Muscle layer of colon (tissue), 2 donors: ENCODE results near the gene MPLKIP.
"Not testable (repeated sequence)": the region's sequence is repeated elsewhere in the genome, so short reads cannot be mapped to it uniquely, and the experiment has no call there.

Experiments used
- H3K27ac ChIP-seq: one replicate; pipeline ENCODE4 v1.7.0; 2013; ENCODE audit warnings: low read depth, mild to moderate bottlenecking, low read length, moderate library complexity
- H3K27me3 ChIP-seq, 2 donors: one replicate each; pipeline ENCODE4 v1.7.0; 2013; ENCODE audit warnings: low read length in 2 of 2, mild to moderate bottlenecking in 2 of 2; ENCODE audit not compliant: insufficient read depth in 2 of 2, control insufficient read depth in 1 of 2
- H3K36me3 ChIP-seq: one replicate; pipeline ENCODE4 v1.7.0; 2013; ENCODE audit warnings: mild to moderate bottlenecking, low read length; ENCODE audit not compliant: insufficient read depth
- H3K4me1 ChIP-seq: one replicate; pipeline ENCODE4 v1.7.0; 2013; ENCODE audit warnings: mild to moderate bottlenecking, low read length; ENCODE audit not compliant: insufficient read depth
- H3K4me3 ChIP-seq, 2 donors: one replicate each; pipeline ENCODE4 v1.7.0; 2013; ENCODE audit warnings: low read length in 2 of 2, low read depth in 1 of 2, mild to moderate bottlenecking in 1 of 2, moderate library complexity in 1 of 2
- H3K9ac ChIP-seq: one replicate; pipeline ENCODE4 v1.7.0; 2013; ENCODE audit warnings: low read length
- H3K9me3 ChIP-seq: one replicate; pipeline ENCODE4 v1.7.0; 2013; ENCODE audit warnings: mild to moderate bottlenecking, low read length
- donor health status: abdominal sarcoma.
- donor health status: Adenocarcinoma of cecum.

MPLKIP gene

GRCh38 chr7:40122100-40122939 lies 12.1 kb downstream of the MPLKIP start:
- not testable (repeated sequence) for H3K4me3 ChIP-seq, H3K27ac ChIP-seq, H3K9ac ChIP-seq, H3K27me3 ChIP-seq, H3K36me3 ChIP-seq, H3K4me1 ChIP-seq, H3K9me3 ChIP-seq

- no peaks in the 10 kb centered on the region for H3K4me1 ChIP-seq
- H3K4me3 ChIP-seq = no peak overlapping the region
- no peak overlapping the region for H3K27ac ChIP-seq
- no peaks in the 10 kb centered on the region for H3K9me3 ChIP-seq
- H3K9ac ChIP-seq = no peak overlapping the region
- no peaks in the 10 kb centered on the region for H3K36me3 ChIP-seq
- no peaks in the 10 kb centered on the region for H3K27me3 ChIP-seq
Measured at GRCh38 chr7:40120020-40120419, 14.4 kb downstream of the MPLKIP start.

- not testable (repeated sequence) for H3K27ac ChIP-seq, H3K9ac ChIP-seq, H3K4me3 ChIP-seq, H3K27me3 ChIP-seq, H3K4me1 ChIP-seq, H3K9me3 ChIP-seq, H3K36me3 ChIP-seq
Measured at GRCh38 chr7:40118201-40118600, 16.2 kb downstream of the MPLKIP start.

- H3K27ac ChIP-seq, H3K4me1 ChIP-seq, H3K9me3 ChIP-seq, H3K4me3 ChIP-seq, H3K27me3 ChIP-seq, H3K36me3 ChIP-seq, H3K9ac ChIP-seq: not testable (repeated sequence)
Measured at GRCh38 chr7:40117199-40117598, 17.2 kb downstream of the MPLKIP start.

- no peaks in the 10 kb centered on the region for H3K9me3 ChIP-seq
- H3K36me3 ChIP-seq = no peaks in the 10 kb centered on the region
- H3K4me3 ChIP-seq = no peak overlapping the region
- no peak overlapping the region for H3K9ac ChIP-seq
- no peaks in the 10 kb centered on the region for H3K4me1 ChIP-seq
- no peaks in the 10 kb centered on the region for H3K27me3 ChIP-seq
- no peak overlapping the region for H3K27ac ChIP-seq
Measured at GRCh38 chr7:40115936-40116335, 18.5 kb downstream of the MPLKIP start.

- H3K27me3 ChIP-seq = no peaks in the 10 kb centered on the region
- H3K4me1 ChIP-seq = no peaks in the 10 kb centered on the region
- no peaks in the 10 kb centered on the region for H3K9me3 ChIP-seq
Measured at GRCh38 chr7:40105879-40106473, 28.4 kb downstream of the MPLKIP start.

GRCh38 chr7:40102897-40103296 lies 31.5 kb downstream of the MPLKIP start:
- Histone ChIP-seq H3K9me3 (no peaks in the 10 kb centered on the region), H3K27me3 (no peaks in the 10 kb centered on the region), H3K4me1 (no peaks in the 10 kb centered on the region), H3K36me3 (no peaks in the 10 kb centered on the region), H3K27ac (no peak overlapping the region), H3K9ac (no peak overlapping the region), H3K4me3 (no peak overlapping the region)

More at GRCh38 chr7:40105879-40106473, 28.4 kb downstream of the MPLKIP start:
- Histone ChIP-seq H3K4me3 (no peak overlapping the region), H3K27ac (no peak overlapping the region), H3K9ac (no peak overlapping the region), H3K36me3 (no peaks in the 10 kb centered on the region)

GRCh38 chr7:40101201-40101600 lies 33.2 kb downstream of the MPLKIP start:
- no peak overlapping the region for H3K4me3 ChIP-seq
- H3K27ac ChIP-seq = no peak overlapping the region
- no peaks in the 10 kb centered on the region for H3K4me1 ChIP-seq
- H3K36me3 ChIP-seq = no peaks in the 10 kb centered on the region
- no peaks in the 10 kb centered on the region for H3K27me3 ChIP-seq
- no peak overlapping the region for H3K9ac ChIP-seq
- no peaks in the 10 kb centered on the region for H3K9me3 ChIP-seq

GRCh38 chr7:40099837-40100236 lies 34.6 kb downstream of the MPLKIP start:
- H3K9me3 ChIP-seq = no peaks in the 10 kb centered on the region
- peaks cover 11% of the 10 kb centered on the region for H3K36me3 ChIP-seq
- H3K4me1 ChIP-seq = no peaks in the 10 kb centered on the region

GRCh38 chr7:40098810-40099209 lies 35.6 kb downstream of the MPLKIP start:
- no peak overlapping the region for H3K27ac ChIP-seq
- H3K27me3 ChIP-seq = no peaks in the 10 kb centered on the region
- H3K4me1 ChIP-seq = no peaks in the 10 kb centered on the region
- no peaks in the 10 kb centered on the region for H3K9me3 ChIP-seq
- no peak overlapping the region for H3K9ac ChIP-seq
- peaks cover 21% of the 10 kb centered on the region for H3K36me3 ChIP-seq
- no peak overlapping the region for H3K4me3 ChIP-seq

More at GRCh38 chr7:40099837-40100236, 34.6 kb downstream of the MPLKIP start:
- Histone ChIP-seq H3K27ac (no peak overlapping the region), H3K9ac (no peak overlapping the region), H3K4me3 (no peak overlapping the region), H3K27me3 (no peaks in the 10 kb centered on the region)

- H3K9me3 ChIP-seq = no peaks in the 10 kb centered on the region
- no peaks in the 10 kb centered on the region for H3K27me3 ChIP-seq
- H3K4me1 ChIP-seq = no peaks in the 10 kb centered on the region
- H3K27ac ChIP-seq = no peak overlapping the region
- H3K4me3 ChIP-seq = no peak overlapping the region
- H3K36me3 ChIP-seq = peaks cover 29% of the 10 kb centered on the region
- H3K9ac ChIP-seq = no peak overlapping the region
Measured at GRCh38 chr7:40097728-40098127, 36.7 kb downstream of the MPLKIP start.
